ENCODE measurements around the gene TTC39B. TPM values are rescaled to one million over a fixed set of nuclear protein-coding genes. Genes with fewer than 3 reads are reported as not detected.

TTC39B gene
- total RNA-seq, 1 experiment from 2014 or later, result 6.0 TPM

DNA sequence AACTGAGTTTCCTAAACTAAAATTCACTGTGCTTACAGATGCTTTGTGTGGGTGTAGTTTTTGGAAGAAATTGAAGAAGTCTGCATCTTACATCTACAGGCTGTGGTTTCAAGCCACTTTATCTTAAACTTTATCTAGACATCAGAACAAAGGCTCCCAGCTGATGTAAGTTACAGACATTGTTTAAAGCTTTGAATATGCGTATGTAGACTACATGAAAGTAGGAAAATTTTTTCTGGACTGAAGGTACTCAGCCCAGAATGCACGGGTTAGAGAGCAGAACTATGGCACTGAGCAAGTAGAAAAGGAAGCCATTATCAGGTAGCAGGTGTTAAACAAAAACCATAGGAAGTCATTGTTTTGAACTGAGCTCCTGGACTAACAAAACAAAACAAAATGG, 185.4 kb downstream of the TTC39B start:
- H3K27ac Mint-ChIP-seq (ENCODE audit: unreplicated experiment), result no peak overlapping the region
- no peak overlapping the region for H3K4me3 Mint-ChIP-seq (ENCODE audit: low read depth, unreplicated experiment)
- no peaks in the 10 kb centered on the region for H3K4me1 Mint-ChIP-seq (ENCODE audit: low read depth, unreplicated experiment)
- DNase-seq, result no peak
- H3K9me3 Mint-ChIP-seq (ENCODE audit: low read depth, unreplicated experiment), result no peaks in the 10 kb centered on the region
- TF ChIP-seq, protein P1, sequence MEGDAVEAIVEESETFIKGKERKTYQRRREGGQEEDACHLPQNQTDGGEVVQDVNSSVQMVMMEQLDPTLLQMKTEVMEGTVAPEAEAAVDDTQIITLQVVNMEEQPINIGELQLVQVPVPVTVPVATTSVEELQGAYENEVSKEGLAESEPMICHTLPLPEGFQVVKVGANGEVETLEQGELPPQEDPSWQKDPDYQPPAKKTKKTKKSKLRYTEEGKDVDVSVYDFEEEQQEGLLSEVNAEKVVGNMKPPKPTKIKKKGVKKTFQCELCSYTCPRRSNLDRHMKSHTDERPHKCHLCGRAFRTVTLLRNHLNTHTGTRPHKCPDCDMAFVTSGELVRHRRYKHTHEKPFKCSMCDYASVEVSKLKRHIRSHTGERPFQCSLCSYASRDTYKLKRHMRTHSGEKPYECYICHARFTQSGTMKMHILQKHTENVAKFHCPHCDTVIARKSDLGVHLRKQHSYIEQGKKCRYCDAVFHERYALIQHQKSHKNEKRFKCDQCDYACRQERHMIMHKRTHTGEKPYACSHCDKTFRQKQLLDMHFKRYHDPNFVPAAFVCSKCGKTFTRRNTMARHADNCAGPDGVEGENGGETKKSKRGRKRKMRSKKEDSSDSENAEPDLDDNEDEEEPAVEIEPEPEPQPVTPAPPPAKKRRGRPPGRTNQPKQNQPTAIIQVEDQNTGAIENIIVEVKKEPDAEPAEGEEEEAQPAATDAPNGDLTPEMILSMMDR (IDR thresholded peaks at IDR 0.05; ENCODE audit: unreplicated experiment), result no peak
- CTCF ChIA-PET, result no interaction called here
- intact Hi-C loops (cut with micrococcal nuclease; ENCODE audit: unreplicated experiment), result no loop called here
- H3K27me3 Mint-ChIP-seq (ENCODE audit: unreplicated experiment), result peaks cover 38% of the 10 kb centered on the region
- BruUV-seq (replicated peaks), result no TSS peak
- H3K36me3 Mint-ChIP-seq (ENCODE audit: insufficient read depth, unreplicated experiment), result no peaks in the 10 kb centered on the region

DNA sequence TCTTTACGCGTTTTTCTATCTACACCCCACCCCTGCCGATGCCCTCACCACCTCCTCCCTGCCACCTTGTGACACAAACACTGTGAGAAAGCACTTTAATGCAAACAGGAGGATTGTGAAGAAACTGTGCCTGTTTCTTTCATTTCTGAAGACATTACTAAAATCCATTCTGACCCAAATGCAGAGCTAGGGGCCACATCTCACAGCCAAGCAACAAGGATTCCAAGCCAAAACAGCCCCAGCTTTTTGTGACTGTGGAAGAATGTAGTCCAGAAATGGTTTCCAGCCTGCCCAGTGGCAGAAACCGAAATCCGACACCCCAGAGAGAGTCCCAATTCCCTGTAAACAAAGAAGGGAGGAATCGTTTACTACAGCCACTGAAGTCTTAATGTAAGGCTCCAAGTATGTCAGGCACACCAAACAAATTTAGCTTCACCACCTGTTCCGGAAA, 190.9 kb downstream of the TTC39B start:
- TF ChIP-seq, protein P1 (IDR thresholded peaks at IDR 0.05; ENCODE audit: unreplicated experiment), result no peak
- Mint-ChIP-seq H3K9me3 (ENCODE audit: low read depth, unreplicated experiment) (no peaks in the 10 kb centered on the region), H3K4me1 (ENCODE audit: low read depth, unreplicated experiment) (no peaks in the 10 kb centered on the region), H3K27ac (ENCODE audit: unreplicated experiment) (no peak overlapping the region), H3K36me3 (ENCODE audit: insufficient read depth, unreplicated experiment) (no peaks in the 10 kb centered on the region), H3K4me3 (ENCODE audit: low read depth, unreplicated experiment) (no peak overlapping the region), H3K27me3 (ENCODE audit: unreplicated experiment) (peaks cover 48% of the 10 kb centered on the region)
- no TSS peak for BruUV-seq (replicated peaks)
- CTCF ChIA-PET, result no interaction called here
- DNase-seq, result no peak
- intact Hi-C loops (cut with micrococcal nuclease; ENCODE audit: unreplicated experiment), result no loop called here

GRCh38 chr9:15115702-15116101, 191.3 kb downstream of the TTC39B start:
- BruUV-seq (replicated peaks), result no TSS peak

GRCh38 chr9:15115041-15115440, 192.0 kb downstream of the TTC39B start:
- H3K9me3 Mint-ChIP-seq (ENCODE audit: low read depth, unreplicated experiment), result no peaks in the 10 kb centered on the region
- no peak overlapping the region for H3K4me3 Mint-ChIP-seq (ENCODE audit: low read depth, unreplicated experiment)
- TF ChIP-seq, protein P1 (IDR thresholded peaks at IDR 0.05; ENCODE audit: unreplicated experiment), result no peak
- H3K36me3 Mint-ChIP-seq (ENCODE audit: insufficient read depth, unreplicated experiment), result no peaks in the 10 kb centered on the region
- intact Hi-C loops (cut with micrococcal nuclease; ENCODE audit: unreplicated experiment), result no loop called here
- H3K27ac Mint-ChIP-seq (ENCODE audit: unreplicated experiment), result no peak overlapping the region
- H3K4me1 Mint-ChIP-seq (ENCODE audit: low read depth, unreplicated experiment), result no peaks in the 10 kb centered on the region
- CTCF ChIA-PET, result no interaction called here
- no TSS peak for BruUV-seq (replicated peaks)
- H3K27me3 Mint-ChIP-seq (ENCODE audit: unreplicated experiment), result peaks cover 38% of the 10 kb centered on the region
- no peak for DNase-seq

More at GRCh38 chr9:15115702-15116101, 191.3 kb downstream of the TTC39B start:
- Mint-ChIP-seq H3K27ac (ENCODE audit: unreplicated experiment) (no peak overlapping the region), H3K4me3 (ENCODE audit: low read depth, unreplicated experiment) (no peak overlapping the region), H3K36me3 (ENCODE audit: insufficient read depth, unreplicated experiment) (no peaks in the 10 kb centered on the region), H3K9me3 (ENCODE audit: low read depth, unreplicated experiment) (no peaks in the 10 kb centered on the region), H3K27me3 (ENCODE audit: unreplicated experiment) (peaks cover 45% of the 10 kb centered on the region), H3K4me1 (ENCODE audit: low read depth, unreplicated experiment) (no peaks in the 10 kb centered on the region)
- TF ChIP-seq, protein P1 (IDR thresholded peaks at IDR 0.05; ENCODE audit: unreplicated experiment), result no peak
- DNase-seq, result no peak
- intact Hi-C loops (cut with micrococcal nuclease; ENCODE audit: unreplicated experiment), result no loop called here
- CTCF ChIA-PET, result no interaction called here

Other genes starting within 250 kb of the TTC39B start
- gene SNAPC3, start 115.7 kb upstream of the TTC39B start, total RNA-seq (2022), result 17.1 and 18.3 TPM in 2 replicates
- gene PSIP1, start 203.8 kb upstream of the TTC39B start, total RNA-seq (2022), result 50.1 and 56.2 TPM in 2 replicates
- gene CCDC171, start 245.8 kb upstream of the TTC39B start, total RNA-seq (2022), result 2.1 and 2.4 TPM in 2 replicates

Data from Calu3 (cell line).